Dermis microvascular lymphatic vessel endothelial cell (primary cell): ENCODE results near the gene GEMIN4. TPM values are rescaled to one million over a fixed set of nuclear protein-coding genes. Genes with fewer than 3 reads are reported as not detected.

Experiments used
- DNase-seq, 2 donors: peaks; one replicate each; pipeline versions ENCODE4 v3.0.0 to v3.0.0-alpha.2; 2010; ENCODE audit warnings: low read depth in 2 of 2
- total RNA-seq: library from RNA; depleted of rRNA; stranded (reverse); fragments of >200 nt; gene quantifications from 2 replicates; pipeline ENCODE4 v1.2.1, GENCODE V29; 2014

The GEMIN4 gene
- total RNA-seq, 1 donor from 2014 or later = 8.6 TPM

- DNase-seq = no peak
These were observed 7.1 kb downstream of the GEMIN4 start for GRCh38 chr17:744937-745336.

GRCh38 chr17:743139-743538 is 8.9 kb downstream of the GEMIN4 start:
- no peak for DNase-seq

- no peak for DNase-seq
These were observed 9.8 kb downstream of the GEMIN4 start for GRCh38 chr17:742147-742793.

DNA sequence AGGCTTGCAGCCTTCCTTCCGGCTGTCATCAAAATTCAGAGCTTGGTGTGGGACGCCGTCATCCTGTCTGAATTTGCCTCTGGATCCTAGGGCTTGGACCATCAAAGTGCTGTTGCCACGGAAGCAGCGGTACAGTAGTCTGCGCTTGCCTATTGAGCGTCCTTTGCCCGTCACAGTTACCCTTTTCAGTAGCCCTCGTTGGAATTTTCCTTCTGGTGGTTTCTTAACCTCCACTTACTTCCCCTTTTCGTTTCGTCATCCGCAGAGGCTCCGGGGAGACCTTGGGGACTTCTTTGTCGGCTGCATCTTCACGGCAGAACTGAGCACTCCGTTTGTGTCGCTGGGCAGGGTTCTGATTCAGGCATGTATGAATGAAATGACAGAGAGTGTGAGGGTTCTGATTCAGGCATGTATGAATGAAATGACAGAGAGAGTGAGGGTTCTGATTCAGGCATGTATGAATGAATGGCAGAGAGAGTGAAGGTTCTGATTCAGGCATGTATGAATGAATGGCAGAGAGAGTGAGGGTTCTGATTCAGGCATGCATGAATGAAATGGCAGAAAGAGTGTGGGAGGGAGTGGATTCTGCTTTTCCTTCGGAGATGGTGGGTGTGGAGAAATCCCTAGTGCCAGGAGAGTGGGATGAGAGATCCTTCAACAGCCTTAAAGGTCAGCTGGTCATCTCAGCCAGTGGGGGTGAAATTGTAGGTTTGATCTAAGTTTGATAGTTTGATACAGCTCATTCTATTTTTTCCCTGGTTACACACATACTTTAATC is 11.6 kb downstream of the GEMIN4 start:
- no peak for DNase-seq

- DNase-seq = no peak
These were observed 14.4 kb downstream of the GEMIN4 start for GRCh38 chr17:737561-738113.

GRCh38 chr17:733743-734142 is 18.3 kb downstream of the GEMIN4 start:
- DNase-seq = no peak

DNA sequence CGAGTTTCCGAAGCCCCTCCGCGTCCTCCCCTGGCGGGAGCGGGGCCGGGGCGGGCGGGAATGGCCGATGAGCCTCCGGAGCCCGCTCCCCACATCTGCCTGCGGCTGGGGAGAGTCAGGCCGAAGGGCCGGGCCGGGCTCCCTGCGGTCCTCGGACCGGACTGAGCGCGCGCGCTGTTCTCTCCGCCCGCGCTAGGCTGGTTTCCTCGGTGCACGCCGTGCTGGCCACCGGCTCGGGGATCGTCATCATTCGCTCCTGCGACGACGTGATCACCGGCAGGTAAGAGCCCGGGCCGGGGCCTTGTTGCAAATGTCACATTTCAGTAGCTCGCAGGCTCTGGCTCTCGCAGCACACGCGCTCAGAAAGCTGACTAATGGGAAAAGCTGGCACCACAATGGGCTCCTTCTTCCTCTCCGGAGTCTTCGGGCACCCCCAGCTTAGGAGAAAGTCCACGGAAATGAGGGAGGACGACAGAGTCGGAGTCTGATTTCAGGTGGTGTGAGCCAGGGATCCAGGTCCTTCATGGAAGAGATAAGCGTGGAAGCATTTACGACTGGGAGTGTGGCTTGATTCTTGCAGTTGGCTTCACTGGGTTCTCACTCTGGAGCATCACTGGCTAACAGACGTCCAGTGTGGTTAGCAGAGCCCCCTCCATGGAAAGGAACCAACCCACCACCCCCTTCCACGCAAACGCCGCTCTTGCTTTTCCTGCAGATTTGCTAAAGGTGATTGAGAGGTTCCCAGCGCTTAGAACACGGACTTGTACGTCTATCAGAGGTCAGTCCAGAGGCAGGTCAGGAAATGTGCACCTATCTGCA is 19.0 kb downstream of the GEMIN4 start:
- DNase-seq = peak in 1 of 2 donors; percentile 41

GRCh38 chr17:732067-732901 is 19.8 kb downstream of the GEMIN4 start, which contains the start of gene TLCD3A:
TSS of gene TLCD3A (plus strand) at chr17:732596. CDS start at chr17:732648, 52 bp downstream.
- DNase-seq = peak in 1 of 2 donors; percentile 70

DNA sequence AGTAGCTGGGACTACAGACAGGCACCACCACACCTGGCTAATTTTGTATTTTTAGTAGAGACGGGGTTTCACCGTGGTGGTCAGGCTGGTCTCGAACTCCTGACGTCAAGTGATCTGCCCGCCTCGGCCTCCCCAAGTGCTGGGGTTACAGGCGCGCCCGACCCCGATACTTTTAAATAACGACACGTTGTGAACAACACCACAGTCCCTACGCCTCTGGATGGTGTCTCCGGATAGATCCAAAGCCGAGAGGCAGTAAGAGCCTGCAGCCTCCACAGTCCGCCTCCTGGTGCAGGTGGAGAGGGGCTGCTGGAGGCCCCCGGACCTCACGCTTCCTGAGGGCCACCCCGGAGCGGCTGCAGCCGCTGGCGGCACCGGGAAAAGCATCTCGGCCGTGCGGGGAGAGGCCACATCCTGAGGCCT is 20.4 kb downstream of the GEMIN4 start:
- DNase-seq = no peak

GRCh38 chr17:728911-729310 is 23.2 kb downstream of the GEMIN4 start:
- no peak for DNase-seq

GRCh38 chr17:726271-726919 is 25.7 kb downstream of the GEMIN4 start:
- DNase-seq = no peak

DNA sequence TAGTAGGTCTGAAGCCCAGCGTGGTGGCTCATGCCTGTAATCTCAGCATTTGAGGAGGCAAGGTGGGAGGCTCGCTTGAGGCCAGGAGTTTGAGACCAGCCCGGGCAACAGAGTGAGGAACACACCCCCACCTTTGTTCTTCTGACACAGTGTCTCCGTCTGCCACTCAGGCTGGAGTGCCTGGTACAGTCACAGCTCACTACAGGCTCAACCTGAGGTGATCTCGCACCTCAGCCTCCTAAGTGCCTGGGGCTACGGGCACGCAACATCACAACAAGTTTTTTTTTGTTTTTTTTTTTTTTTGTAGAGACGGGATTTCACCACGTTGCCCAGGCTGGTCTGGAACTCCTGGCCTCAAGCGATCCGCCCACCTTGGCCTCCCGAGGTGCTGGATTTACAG is 26.3 kb downstream of the GEMIN4 start:
- DNase-seq = no peak

DNA sequence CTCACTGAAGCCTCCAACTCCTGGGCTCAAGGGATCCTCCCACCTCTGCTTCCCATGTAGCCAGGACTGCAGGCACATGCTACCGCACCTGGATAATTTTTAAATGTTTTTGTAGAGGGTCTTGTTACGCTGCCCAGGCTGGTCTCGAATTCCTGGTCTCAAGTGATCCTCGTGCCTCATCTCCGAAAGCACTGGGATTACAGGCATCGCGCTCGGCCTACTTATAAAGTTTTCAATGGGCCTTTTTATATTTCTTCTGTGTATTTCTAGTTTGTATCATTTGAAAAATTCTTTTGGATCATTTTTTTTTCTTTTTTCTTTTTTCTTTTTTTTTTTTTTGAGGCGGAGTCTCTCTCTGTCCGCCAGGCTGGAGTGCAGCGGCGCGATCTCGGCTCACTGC is 27.0 kb downstream of the GEMIN4 start:
- DNase-seq = no peak

GRCh38 chr17:721540-721937 is 30.5 kb downstream of the GEMIN4 start:
- no peak for DNase-seq

DNA sequence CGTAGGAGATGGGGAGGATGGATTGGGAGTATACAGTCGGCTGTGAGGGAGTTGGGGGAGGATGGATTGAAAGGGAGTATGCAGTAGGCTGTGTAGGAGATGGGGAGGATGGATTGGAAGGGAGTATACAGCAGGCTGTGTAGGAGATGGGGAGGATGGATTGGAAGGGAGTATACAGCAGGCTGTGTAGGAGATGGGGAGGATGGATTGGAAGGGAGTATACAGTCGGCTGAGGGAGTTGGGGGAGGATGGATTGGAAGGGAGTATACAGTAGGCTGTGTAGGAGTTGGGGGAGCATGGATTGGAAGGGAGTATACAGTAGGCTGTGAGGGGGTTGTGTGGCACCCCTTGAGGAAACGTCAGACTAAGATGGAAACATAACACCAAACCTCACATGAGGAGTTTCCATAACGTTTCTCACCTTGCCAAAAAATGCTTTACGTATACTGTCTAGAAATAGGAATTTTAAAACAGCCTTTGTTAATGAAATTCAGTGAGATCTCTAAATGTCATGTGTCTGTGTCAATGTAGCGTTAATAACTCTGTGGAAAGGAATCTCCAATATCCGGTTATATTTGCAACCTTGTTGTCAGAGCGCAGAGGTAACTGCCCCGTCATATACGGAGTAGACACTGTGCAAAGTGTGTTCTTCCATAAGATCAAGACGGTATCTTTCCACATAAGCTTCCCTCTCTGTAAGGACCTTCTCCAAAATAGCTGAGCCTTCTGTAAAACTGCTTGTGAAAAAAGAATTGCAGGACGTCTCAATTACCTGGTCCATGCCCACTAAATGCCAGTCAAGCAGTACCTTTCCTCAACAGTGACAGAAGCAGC is 31.1 kb downstream of the GEMIN4 start:
- no peak for DNase-seq

- DNase-seq = no peak
These were observed 34.0 kb downstream of the GEMIN4 start for GRCh38 chr17:718075-718474.

DNA sequence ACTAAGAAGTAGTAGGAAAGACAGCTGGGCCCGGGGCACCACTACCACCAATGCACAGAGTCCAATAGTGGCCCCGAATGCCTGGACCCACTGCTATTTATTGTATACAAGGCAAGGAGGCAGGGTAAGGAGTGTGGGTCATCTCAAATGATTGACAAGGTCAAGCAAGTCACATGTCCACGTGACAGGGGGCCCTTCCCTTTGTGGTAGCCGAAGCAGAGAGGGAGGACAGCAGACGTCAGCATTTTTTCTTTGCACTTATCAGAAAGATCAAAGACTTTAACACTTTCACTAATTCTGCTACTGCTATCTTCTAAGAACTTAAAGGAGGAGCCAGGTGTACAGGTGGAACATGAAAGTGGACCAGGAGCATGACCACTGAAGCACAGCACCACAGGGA is 43.9 kb downstream of the GEMIN4 start:
- DNase-seq = no peak

DNA sequence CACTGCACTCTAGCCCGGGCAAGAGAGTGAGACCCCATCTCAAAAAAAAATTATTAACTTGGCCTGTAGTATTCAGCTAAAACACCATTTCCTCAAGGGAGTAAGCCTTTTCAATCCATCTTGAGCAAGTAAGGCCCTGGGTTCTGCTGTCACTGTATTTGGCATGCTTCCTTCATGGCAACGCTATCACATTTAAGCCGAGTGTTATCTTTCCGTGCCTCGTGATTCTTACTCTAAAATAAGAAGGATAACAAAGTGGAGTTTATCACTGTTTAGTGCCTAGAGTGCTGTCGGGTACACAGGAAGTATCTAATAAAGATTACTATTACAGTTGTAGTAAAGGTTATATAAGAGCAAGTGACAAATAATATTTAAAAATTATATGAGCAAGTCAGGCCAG is 46.2 kb downstream of the GEMIN4 start:
- no peak for DNase-seq

GRCh38 chr17:705011-705410 is 47.1 kb downstream of the GEMIN4 start:
- DNase-seq = no peak
